Muscle of leg (tissue), 16 donors: ENCODE results near the gene KIF23. TPM values are rescaled to one million over a fixed set of nuclear protein-coding genes. Genes with fewer than 3 reads are reported as not detected.
A peak's percentile ranks its signal among the peaks of the same experiment; 100 is the strongest.
"Not testable (repeated sequence)": the region's sequence is repeated elsewhere in the genome, so short reads cannot be mapped to it uniquely, and the experiment has no call there.

Experiments
- DNase-seq: peaks from one replicate; pipeline ENCODE4 v3.0.0; 2013
- H3K27ac ChIP-seq: one replicate; pipeline ENCODE4 v1.5.1; 2013; ENCODE audit warnings: mild to moderate bottlenecking, low read length, control low read depth
- H3K27me3 ChIP-seq: one replicate; pipeline ENCODE4 v1.6.1; 2013; ENCODE audit warnings: low read length; ENCODE audit not compliant: control insufficient read depth, insufficient read depth
- H3K36me3 ChIP-seq: one replicate; pipeline ENCODE4 v1.6.1; 2013; ENCODE audit warnings: low read length; ENCODE audit not compliant: control insufficient read depth, insufficient read depth
- H3K4me1 ChIP-seq: one replicate; pipeline ENCODE4 v1.6.1; 2013; ENCODE audit warnings: low read length; ENCODE audit not compliant: control insufficient read depth, insufficient read depth
- H3K4me3 ChIP-seq: one replicate; pipeline ENCODE4 v1.5.1; 2013; ENCODE audit warnings: low read length, control low read depth
- H3K9me3 ChIP-seq: replicated peaks from 2 replicates; pipeline ENCODE4 v1.6.1; 2013; ENCODE audit warnings: low read depth, low read length; ENCODE audit not compliant: control insufficient read depth
- WGBS: methylation state at CpG from one replicate; pipeline ENCODE4 v1.1.5; 2013; ENCODE audit warnings: missing lambda C conversion rate; ENCODE audit not compliant: insufficient coverage; 5-methylcytosine and 5-hydroxymethylcytosine counted together
- long read RNA-seq, 11 donors: transcript quantifications; one replicate each; lab custom pipeline, GENCODE V29; 2026
- polyA plus RNA-seq, 8 donors: library from polyadenylated mRNA; unstranded; fragments of 120-200 nt; gene quantifications; one replicate each; pipeline versions ENCODE4 v1.2.1 to v1.2.3, GENCODE V29; 2013; ENCODE audit warnings: inconsistent platforms in 1 of 8, low replicate concordance in 1 of 8; ENCODE audit not compliant: insufficient read length in 8 of 8, insufficient read depth in 1 of 8
- total RNA-seq: library from RNA; stranded (reverse); fragments of 120-200 nt; gene quantifications from one replicate; pipeline ENCODE4 v1.2.4, GENCODE V29; 2013

KIF23 gene
- total RNA-seq, result 16.5 TPM
- polyA plus RNA-seq, result 10 to 100 TPM; 17.6 to 26.9 (median 21.2) TPM
- long read RNA-seq, donor 1, partial matches to known transcripts, result 0 of 2 reads
- long read RNA-seq, donor 1, other reads (novel, unspliced or antisense), result 0 of 2 reads
- long read RNA-seq, donor 2, result 0 reads
- long read RNA-seq, donor 3, result 0 reads
- long read RNA-seq, donor 4, partial matches to known transcripts, result 0 of 1 reads
- long read RNA-seq, donor 4, other reads (novel, unspliced or antisense), result 0 of 1 reads
- long read RNA-seq, donor 5, partial matches to known transcripts, result 16 of 16 reads
- long read RNA-seq, donor 5, other reads (novel, unspliced or antisense), result 0 of 16 reads
- long read RNA-seq, donor 6, partial matches to known transcripts, result 0 of 2 reads
- long read RNA-seq, donor 6, other reads (novel, unspliced or antisense), result 0 of 2 reads
- long read RNA-seq, donor 7, partial matches to known transcripts, result 5 of 7 reads
- long read RNA-seq, donor 7, other reads (novel, unspliced or antisense), result 0 of 7 reads
- long read RNA-seq, donor 8, partial matches to known transcripts, result 0 of 3 reads
- long read RNA-seq, donor 8, other reads (novel, unspliced or antisense), result 0 of 3 reads
- long read RNA-seq, donor 9, partial matches to known transcripts, result 0 of 2 reads
- long read RNA-seq, donor 9, other reads (novel, unspliced or antisense), result 0 of 2 reads
- long read RNA-seq, donor 10, partial matches to known transcripts, result 10 of 12 reads
- long read RNA-seq, donor 10, other reads (novel, unspliced or antisense), result 0 of 12 reads
- long read RNA-seq, donor 11, partial matches to known transcripts, result 0 of 1 reads
- long read RNA-seq, donor 11, other reads (novel, unspliced or antisense), result 0 of 1 reads

GRCh38 chr15:69413822-69414700 is at the start of gene KIF23:
TSS of gene KIF23 (plus strand) at chr15:69414349. CDS start at chr15:69414466, 117 bp downstream.
- H3K27me3 ChIP-seq, result no peaks in the 10 kb centered on the region
- H3K4me1 ChIP-seq, result peaks cover 9% of the 10 kb centered on the region
- no peaks in the 10 kb centered on the region for H3K9me3 ChIP-seq
- H3K27ac ChIP-seq, result peak within 1 kb of the TSS; percentile 71
- peak within 1 kb of the TSS; percentile 90 for H3K4me3 ChIP-seq
- peaks cover 8% of the 10 kb centered on the region for H3K36me3 ChIP-seq
- DNase-seq, result peak; percentile 97
- WGBS, result under 1% methylated on average over 71 of the region's 78 CpGs

GRCh38 chr15:69367236-69367635 is 46.9 kb upstream of the KIF23 start:
- H3K36me3 ChIP-seq, result no peaks in the 10 kb centered on the region
- no CpG with 5 or more reads among the region's 3 CpGs for WGBS
- no peak overlapping the region for H3K27ac ChIP-seq
- DNase-seq, result no peak
- no peaks in the 10 kb centered on the region for H3K27me3 ChIP-seq
- H3K4me1 ChIP-seq, result no peaks in the 10 kb centered on the region
- H3K9me3 ChIP-seq, result no peaks in the 10 kb centered on the region
- no peak overlapping the region for H3K4me3 ChIP-seq

- WGBS, result no CpG with 5 or more reads among the region's 2 CpGs
- no peak overlapping the region for H3K27ac ChIP-seq
- H3K36me3 ChIP-seq, result no peaks in the 10 kb centered on the region
- no peak overlapping the region for H3K4me3 ChIP-seq
- no peak for DNase-seq
- no peaks in the 10 kb centered on the region for H3K4me1 ChIP-seq
- peaks cover 2% of the 10 kb centered on the region for H3K9me3 ChIP-seq
- H3K27me3 ChIP-seq, result no peaks in the 10 kb centered on the region
These were observed 44.5 kb upstream of the KIF23 start for GRCh38 chr15:69369631-69370030.

GRCh38 chr15:69373406-69373805 is 40.7 kb upstream of the KIF23 start:
- Histone ChIP-seq H3K27ac (no peak overlapping the region), H3K36me3 (no peaks in the 10 kb centered on the region), H3K27me3 (no peaks in the 10 kb centered on the region), H3K4me3 (no peak overlapping the region), H3K4me1 (no peaks in the 10 kb centered on the region), H3K9me3 (peaks cover 2% of the 10 kb centered on the region)
- DNase-seq, result no peak
- WGBS, result 94% methylated on average over 2 of the region's 6 CpGs

GRCh38 chr15:69375151-69375790 is 38.9 kb upstream of the KIF23 start:
- Histone ChIP-seq H3K27me3 (no peaks in the 10 kb centered on the region), H3K36me3 (no peaks in the 10 kb centered on the region), H3K4me3 (no peak overlapping the region), H3K27ac (no peak overlapping the region), H3K9me3 (peaks cover 2% of the 10 kb centered on the region), H3K4me1 (no peaks in the 10 kb centered on the region)
- no peak for DNase-seq
- whole genome bisulfite sequencing, result 83% methylated on average over 4 of the region's 8 CpGs

- peaks cover 2% of the 10 kb centered on the region for H3K9me3 ChIP-seq
- 57% methylated on average over 6 of the region's 8 CpGs for WGBS
- H3K4me3 ChIP-seq, result no peak overlapping the region
- DNase-seq, result peak; percentile 37
- no peaks in the 10 kb centered on the region for H3K36me3 ChIP-seq
- no peaks in the 10 kb centered on the region for H3K27me3 ChIP-seq
- no peak overlapping the region for H3K27ac ChIP-seq
- H3K4me1 ChIP-seq, result no peaks in the 10 kb centered on the region
These were observed 36.8 kb upstream of the KIF23 start for GRCh38 chr15:69377216-69377970.

- H3K4me3 ChIP-seq, result no peak overlapping the region
- WGBS, result 68% methylated on average over 9 of the region's 9 CpGs
- no peak for DNase-seq
- H3K36me3 ChIP-seq, result no peaks in the 10 kb centered on the region
- H3K9me3 ChIP-seq, result no peaks in the 10 kb centered on the region
- no peaks in the 10 kb centered on the region for H3K27me3 ChIP-seq
- no peak overlapping the region for H3K27ac ChIP-seq
- H3K4me1 ChIP-seq, result no peaks in the 10 kb centered on the region
These were observed 33.9 kb upstream of the KIF23 start for GRCh38 chr15:69380100-69380725.

GRCh38 chr15:69380726-69381105 is 33.4 kb upstream of the KIF23 start:
- no peaks in the 10 kb centered on the region for H3K9me3 ChIP-seq
- no peak for DNase-seq
- no peak overlapping the region for H3K27ac ChIP-seq
- WGBS, result 92% methylated on average over 5 of the region's 10 CpGs
- H3K4me3 ChIP-seq, result no peak overlapping the region
- H3K27me3 ChIP-seq, result no peaks in the 10 kb centered on the region
- no peaks in the 10 kb centered on the region for H3K36me3 ChIP-seq
- no peaks in the 10 kb centered on the region for H3K4me1 ChIP-seq

- not testable (repeated sequence) for H3K4me1 ChIP-seq, DNase-seq, H3K4me3 ChIP-seq, H3K27me3 ChIP-seq, H3K9me3 ChIP-seq, H3K27ac ChIP-seq, H3K36me3 ChIP-seq
- 82% methylated on average over 10 of the region's 10 CpGs for WGBS
These were observed 32.0 kb upstream of the KIF23 start for GRCh38 chr15:69382176-69382575.
